SK-N-SH treated with all-trans-retinoic acid at 6 μM for 48 hours (cell line): ENCODE results near the gene GJA9.

Source experiments
- ARNTL ChIP-seq: fragments of 450-650 bp; formaldehyde crosslinking; IDR thresholded peaks from 2 replicates; pipeline ENCODE4 v1.5.0; 2020; ENCODE audit warnings: low read depth, mild to moderate bottlenecking, moderate library complexity, borderline replicate concordance
- BACH2 ChIP-seq: fragments of 250-450 bp; sonication (Bioruptor Pico); IDR thresholded peaks from 2 replicates; pipeline ENCODE4 v1.9.0; 2021; ENCODE audit warnings: mild to moderate bottlenecking, borderline replicate concordance
- CREB5 ChIP-seq: fragments of 250-450 bp; sonication (Bioruptor Pico); IDR thresholded peaks from 2 replicates; pipeline ENCODE4 v1.5.1; 2020; ENCODE audit warnings: low read depth, mild to moderate bottlenecking, moderate library complexity
- ESRRG ChIP-seq: fragments of 250-450 bp; sonication (Bioruptor Pico); IDR thresholded peaks from 2 replicates; pipeline ENCODE4 v1.6.1; 2021; ENCODE audit warnings: mild to moderate bottlenecking
- PATZ1 ChIP-seq: fragments of 250-450 bp; sonication (Bioruptor Pico); IDR thresholded peaks from 2 replicates; pipeline ENCODE4 v1.8.0; 2020; ENCODE audit warnings: mild to moderate bottlenecking, moderate library complexity, borderline replicate concordance
- PPARA ChIP-seq: fragments of 250-450 bp; sonication (Bioruptor Pico); IDR thresholded peaks from 2 replicates; pipeline ENCODE4 v1.5.0; 2020; ENCODE audit warnings: mild to moderate bottlenecking, borderline replicate concordance
- RARB ChIP-seq: fragments of 250-450 bp; sonication (Bioruptor Pico); IDR thresholded peaks from 2 replicates; pipeline ENCODE4 v1.8.0; 2021; ENCODE audit warnings: mild to moderate bottlenecking, moderate library complexity
- SNAI2 ChIP-seq: fragments of 250-450 bp; sonication (Bioruptor Pico); IDR thresholded peaks from 2 replicates; pipeline ENCODE4 v1.5.0; 2020; ENCODE audit warnings: mild to moderate bottlenecking, moderate library complexity
- TSHZ2 ChIP-seq: fragments of 250-450 bp; sonication (Bioruptor Pico); IDR thresholded peaks from 2 replicates; pipeline ENCODE4 v1.5.0; 2020; ENCODE audit warnings: mild to moderate bottlenecking, moderate library complexity
- ZC3H10 ChIP-seq: fragments of 250-450 bp; sonication (Bioruptor Pico); IDR thresholded peaks from 2 replicates; pipeline ENCODE4 v1.5.1; 2021; ENCODE audit warnings: mild to moderate bottlenecking, moderate library complexity
- ZFP3 ChIP-seq: fragments of 250-450 bp; sonication (Bioruptor Pico); IDR thresholded peaks from 2 replicates; pipeline ENCODE4 v1.5.0; 2020; ENCODE audit warnings: mild to moderate bottlenecking, moderate library complexity
- ZFP30 ChIP-seq: fragments of 450-650 bp; formaldehyde crosslinking; IDR thresholded peaks from 2 replicates; pipeline ENCODE4 v1.5.0; 2022; ENCODE audit warnings: mild to moderate bottlenecking, moderate library complexity
- ZNF8 ChIP-seq: fragments of 450-650 bp; formaldehyde crosslinking; IDR thresholded peaks from 2 replicates; pipeline ENCODE4 v1.5.0; 2020; ENCODE audit warnings: mild to moderate bottlenecking, moderate library complexity

GRCh38 chr1:38826262-38826661 lies 55.1 kb downstream of the GJA9 start:
- TF ChIP-seq SNAI2 (CRISPR knock-in tag) (no peak), ARNTL (CRISPR knock-in tag) (no peak), ZFP3 (no peak), ESRRG (CRISPR knock-in tag) (no peak), RARB (CRISPR knock-in tag) (no peak), CREB5 (CRISPR knock-in tag) (no peak), PPARA (CRISPR knock-in tag) (no peak), BACH2 (no peak), ZFP30 (CRISPR knock-in tag) (no peak), ZNF8 (no peak), TSHZ2 (CRISPR knock-in tag) (no peak), ZC3H10 (CRISPR knock-in tag) (no peak), PATZ1 (CRISPR knock-in tag) (no peak)
